GM10248 (cell line): Measurements from ENCODE around the gene PRPF6.

Experiments
- CTCF ChIA-PET: fragments of 300-600 bp; sonication (Branson Sonifier 250); formaldehyde crosslinking; extraction: SDS; loops from one replicate; lab custom pipeline; 2021; ENCODE audit warnings: antibody characterized with exemption; lab: Yijun Ruan, JAX
- POLR2A ChIA-PET: fragments of 350-650 bp; sonication (Branson Sonifier 250); formaldehyde crosslinking; extraction: SDS; loops from one replicate; lab custom pipeline; 2020; ENCODE audit warnings: antibody characterized with exemption; lab: Yijun Ruan, JAX
- DNase-seq: peaks from one replicate; pipeline ENCODE4 v3.0.0; 2012; ENCODE audit errors: extremely low spot score
- TF ChIP-seq, protein P1 (sequence below): IDR thresholded peaks from 2 replicates; pipeline ENCODE4 v1.5.1; 2012; ENCODE audit warnings: mild to moderate bottlenecking, low read depth; ENCODE audit errors: extremely low read depth, missing control alignments, control extremely low read depth

Gene PRPF6

DNA sequence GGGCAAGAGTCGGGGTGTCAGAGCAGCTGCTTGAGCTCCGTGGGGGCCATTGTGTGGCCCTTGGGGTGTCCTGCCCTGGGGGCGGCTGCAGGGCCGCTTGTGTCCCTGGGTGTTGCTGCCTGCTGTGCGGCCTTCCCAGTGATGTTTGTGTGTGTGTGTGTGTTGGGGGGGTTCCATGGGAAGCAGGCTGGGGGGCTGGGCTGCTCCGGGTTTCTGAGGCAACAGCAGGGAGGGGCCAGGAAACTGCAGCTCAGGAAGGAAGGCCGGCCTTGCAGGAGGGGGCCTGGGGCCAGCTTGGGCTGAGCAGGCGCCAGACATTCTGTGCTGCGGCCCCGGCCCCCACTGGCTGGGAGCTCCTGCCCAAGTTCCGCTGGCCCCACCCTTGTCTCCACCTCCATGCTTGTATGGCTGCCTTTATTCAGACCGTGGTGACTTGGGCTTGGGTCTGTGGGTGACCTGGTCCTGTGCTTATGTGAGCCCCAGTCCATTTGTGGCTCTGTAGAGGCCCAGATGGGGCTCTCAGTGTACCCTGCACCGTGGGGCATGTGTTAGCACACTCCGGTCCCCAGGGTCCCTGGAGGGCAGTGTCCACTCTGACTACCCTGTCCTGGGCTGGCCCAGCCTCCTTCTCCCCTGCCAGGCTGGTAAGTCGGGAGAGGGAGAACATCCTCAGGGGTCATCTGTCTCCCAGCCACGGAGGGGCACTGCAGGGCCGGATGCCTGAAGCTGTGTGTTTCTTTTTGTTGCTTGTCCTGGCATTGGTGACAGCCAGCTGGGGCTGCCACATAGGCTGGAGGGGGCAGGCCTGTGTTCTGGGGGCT, 73.1 kb downstream of the PRPF6 start:
- TF ChIP-seq, protein P1, sequence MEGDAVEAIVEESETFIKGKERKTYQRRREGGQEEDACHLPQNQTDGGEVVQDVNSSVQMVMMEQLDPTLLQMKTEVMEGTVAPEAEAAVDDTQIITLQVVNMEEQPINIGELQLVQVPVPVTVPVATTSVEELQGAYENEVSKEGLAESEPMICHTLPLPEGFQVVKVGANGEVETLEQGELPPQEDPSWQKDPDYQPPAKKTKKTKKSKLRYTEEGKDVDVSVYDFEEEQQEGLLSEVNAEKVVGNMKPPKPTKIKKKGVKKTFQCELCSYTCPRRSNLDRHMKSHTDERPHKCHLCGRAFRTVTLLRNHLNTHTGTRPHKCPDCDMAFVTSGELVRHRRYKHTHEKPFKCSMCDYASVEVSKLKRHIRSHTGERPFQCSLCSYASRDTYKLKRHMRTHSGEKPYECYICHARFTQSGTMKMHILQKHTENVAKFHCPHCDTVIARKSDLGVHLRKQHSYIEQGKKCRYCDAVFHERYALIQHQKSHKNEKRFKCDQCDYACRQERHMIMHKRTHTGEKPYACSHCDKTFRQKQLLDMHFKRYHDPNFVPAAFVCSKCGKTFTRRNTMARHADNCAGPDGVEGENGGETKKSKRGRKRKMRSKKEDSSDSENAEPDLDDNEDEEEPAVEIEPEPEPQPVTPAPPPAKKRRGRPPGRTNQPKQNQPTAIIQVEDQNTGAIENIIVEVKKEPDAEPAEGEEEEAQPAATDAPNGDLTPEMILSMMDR = peak; percentile 41
- ChIA-PET CTCF (interaction anchor here (0.9 to 7.8 kb wide), 10 partner anchors 9 to 517 kb away, joined by 3 to 69 read pairs (median 5); partner anchors contain the start of genes LKAAEAR1, PRPF6, PTK6 and SAMD10), POLR2A (interaction anchor here (0.5 to 1.2 kb wide), 2 partner anchors 18 to 152 kb away, joined by 3 read pairs; partner anchors contain the start of gene C20orf204)
- DNase-seq = peak; percentile 62

DNA sequence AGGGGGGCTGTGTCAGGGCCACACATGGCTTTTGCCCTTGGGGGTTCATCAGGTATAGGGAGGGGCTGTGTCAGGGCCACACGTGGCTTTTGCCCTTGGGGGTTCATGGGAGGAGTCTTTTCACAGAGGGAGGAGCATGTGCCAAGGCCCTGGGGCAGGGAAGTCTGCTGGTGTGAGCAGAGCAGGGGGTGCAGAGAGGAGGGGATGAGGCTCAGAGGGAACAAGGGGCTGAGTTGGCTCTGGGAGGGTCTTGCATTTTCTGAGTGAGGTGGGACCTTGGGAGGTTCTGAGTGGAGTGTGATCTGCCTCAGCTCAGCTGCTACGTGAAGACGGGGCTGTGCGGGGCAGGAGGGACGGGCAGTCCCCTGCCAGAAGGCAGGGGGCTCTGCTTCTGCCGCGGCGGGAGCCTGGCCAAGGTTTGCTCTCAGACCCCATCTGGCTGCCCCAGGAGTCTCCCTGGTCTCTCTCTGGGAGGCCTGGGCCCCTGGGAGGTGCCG, 74.5 kb downstream of the PRPF6 start:
- TF ChIP-seq, protein P1 = no peak
- POLR2A ChIA-PET = no interaction called here
- CTCF ChIA-PET = interaction anchor here (0.9 to 7.8 kb wide), 2 partner anchors 16 to 65 kb away, joined by 4 to 69 read pairs; no protein-coding TSS in a partner anchor
- DNase-seq = no peak

DNA sequence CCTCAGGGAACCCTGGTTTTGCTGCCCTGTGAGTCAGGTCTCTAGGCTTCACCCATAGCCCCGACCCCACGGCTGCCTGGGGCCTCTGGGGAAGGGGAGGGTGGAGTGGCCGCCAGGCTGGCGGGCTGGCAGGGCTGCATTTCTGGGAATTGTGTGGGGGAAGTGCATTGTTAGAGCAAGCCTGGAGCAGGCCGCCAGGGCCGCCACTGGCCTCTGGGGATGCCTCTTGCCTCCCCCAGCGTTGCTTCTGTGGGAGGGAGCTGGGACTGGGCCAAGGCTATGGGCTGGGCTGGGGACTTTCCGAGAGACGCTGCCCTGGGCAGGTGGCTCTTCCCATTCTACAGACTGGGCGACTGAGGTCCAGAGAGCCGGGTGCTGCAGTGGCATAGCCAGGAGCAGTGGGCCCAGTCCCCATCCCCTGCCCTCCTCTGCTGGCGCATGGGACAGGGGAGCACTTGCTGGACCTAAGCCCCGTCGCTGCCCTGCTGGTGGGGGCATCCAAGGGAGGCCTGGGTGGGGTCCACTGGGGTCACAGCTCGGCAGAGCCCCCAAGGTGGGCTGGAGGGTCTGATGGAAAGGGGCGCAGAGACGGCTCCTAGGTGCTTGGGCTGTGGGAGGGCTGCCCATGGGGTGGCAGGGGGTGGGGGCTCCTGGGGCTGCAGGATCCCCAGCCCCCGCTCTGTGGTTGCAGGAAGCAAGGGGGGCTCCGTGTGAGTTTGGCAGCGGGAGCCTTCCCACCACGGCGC, 75.1 kb downstream of the PRPF6 start:
- peak; percentile 63 for DNase-seq
- POLR2A ChIA-PET = no interaction called here
- TF ChIP-seq, protein P1 = no peak
- CTCF ChIA-PET = interaction anchor here (1.2 to 7.8 kb wide), 6 partner anchors 16 to 191 kb away, joined by 3 to 69 read pairs (median 5); partner anchors contain the start of gene TPD52L2

DNA sequence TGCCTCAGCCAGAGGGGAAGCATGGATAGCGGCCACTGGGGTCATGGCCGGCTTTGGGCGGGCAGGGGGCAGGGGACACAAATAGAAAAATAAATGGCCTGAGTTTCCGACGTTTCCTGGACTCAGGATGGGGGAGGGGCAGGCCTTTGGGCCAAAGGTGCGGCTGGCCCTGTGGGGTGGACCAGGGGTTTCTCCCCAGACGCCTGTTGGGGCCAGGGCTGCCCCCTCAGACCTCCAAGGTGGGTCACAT, 75.6 kb downstream of the PRPF6 start:
- ChIA-PET CTCF (interaction anchor here (1.2 to 4.7 kb wide), 5 partner anchors 16 to 192 kb away, joined by 3 to 60 read pairs (median 4); partner anchors contain the start of gene TPD52L2), POLR2A (no interaction called here)
- TF ChIP-seq, protein P1 = no peak
- no peak for DNase-seq

DNA sequence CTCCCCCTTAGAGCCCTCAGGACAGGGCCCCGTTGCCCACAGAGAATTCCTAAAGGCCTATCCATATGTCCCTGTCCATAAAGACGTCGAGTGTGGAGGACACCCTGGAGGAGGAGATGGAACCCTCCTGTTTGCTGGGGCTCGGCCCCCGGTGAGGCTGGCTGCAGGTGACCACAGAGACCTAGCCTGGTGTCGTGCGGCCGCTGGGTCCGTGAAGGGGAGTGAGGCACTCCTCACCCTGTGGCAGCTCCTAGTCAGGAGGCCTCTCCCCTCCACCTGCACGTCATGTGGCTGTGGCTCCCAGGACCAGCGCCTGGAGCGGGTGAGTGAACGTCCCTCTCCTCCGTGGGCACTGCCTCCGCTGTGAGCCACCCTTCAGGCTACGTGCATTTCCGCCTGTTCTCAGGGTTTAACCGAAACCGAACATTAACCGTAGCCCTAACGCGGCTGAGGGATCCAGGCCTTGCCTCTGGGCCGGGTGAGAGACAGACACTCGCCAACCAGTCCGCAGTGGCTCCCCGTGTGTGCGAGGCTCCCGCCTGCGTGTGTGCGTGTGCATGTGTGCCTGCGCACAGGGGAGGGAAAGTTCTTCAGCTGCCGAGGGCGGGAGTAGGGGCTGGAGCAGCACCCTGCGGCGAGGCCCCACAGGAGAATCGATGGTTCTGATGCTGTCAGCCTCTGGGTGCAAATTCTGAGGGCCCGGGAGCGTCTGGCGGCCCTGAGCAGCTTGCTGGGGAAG, 76.1 kb downstream of the PRPF6 start:
- TF ChIP-seq, protein P1 = no peak
- POLR2A ChIA-PET = no interaction called here
- DNase-seq = no peak
- CTCF ChIA-PET = interaction anchor here (0.6 to 4.7 kb wide), 32 partner anchors 9 to 520 kb away, joined by 3 to 60 read pairs (median 3); partner anchors contain the start of genes OPRL1, PRPF6, RGS19 and SAMD10
